ENCODE data around the gene PRKACA.

The PRKACA gene

DNA sequence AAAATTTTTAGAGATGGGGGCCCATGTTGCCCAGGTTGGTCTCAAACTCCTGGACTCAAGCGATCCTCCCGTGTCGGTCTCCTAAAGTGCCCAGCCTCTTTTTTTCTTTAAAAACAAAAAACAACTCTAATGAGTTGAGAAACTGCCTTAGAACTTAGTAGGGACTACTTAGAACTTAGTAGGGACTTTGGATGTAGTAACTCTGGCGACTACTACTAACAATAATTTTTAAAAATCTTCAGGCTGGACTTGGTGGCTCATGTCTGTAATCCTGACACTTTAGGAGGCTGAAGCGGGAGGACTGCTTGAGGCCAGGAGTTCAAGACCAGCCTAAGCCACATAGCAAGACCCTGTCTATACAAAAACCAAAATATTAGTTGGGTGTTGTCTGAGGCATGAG lies 31.5 kb downstream of the PRKACA start:
- ChIA-PET CTCF (no interaction called here), POLR2A (interaction anchor here (0.6 kb wide), 1 partner anchor 385 kb away, joined by 3 read pairs; no protein-coding TSS in a partner anchor)
- no peak overlapping the region for H3K4me3 ChIP-seq (ENCODE audit: low read depth, low read length)
- no peak overlapping the region for H3K27ac ChIP-seq (ENCODE audit: extremely low read depth, low read depth, low read length)
- TF ChIP-seq ZNF274 (IDR thresholded peaks at IDR 0.05; ENCODE audit: low read length) (no peak), ZNF274 (tag by site-specific recombination; IDR thresholded peaks at IDR 0.05; ENCODE audit: borderline replicate concordance) (no peak), ZNF366 (tag by site-specific recombination; conservative IDR thresholded peaks at IDR 0.05) (no peak), GLIS1 (tag by site-specific recombination; IDR thresholded peaks at IDR 0.05) (no peak)
- TF ChIP-seq, protein P1, sequence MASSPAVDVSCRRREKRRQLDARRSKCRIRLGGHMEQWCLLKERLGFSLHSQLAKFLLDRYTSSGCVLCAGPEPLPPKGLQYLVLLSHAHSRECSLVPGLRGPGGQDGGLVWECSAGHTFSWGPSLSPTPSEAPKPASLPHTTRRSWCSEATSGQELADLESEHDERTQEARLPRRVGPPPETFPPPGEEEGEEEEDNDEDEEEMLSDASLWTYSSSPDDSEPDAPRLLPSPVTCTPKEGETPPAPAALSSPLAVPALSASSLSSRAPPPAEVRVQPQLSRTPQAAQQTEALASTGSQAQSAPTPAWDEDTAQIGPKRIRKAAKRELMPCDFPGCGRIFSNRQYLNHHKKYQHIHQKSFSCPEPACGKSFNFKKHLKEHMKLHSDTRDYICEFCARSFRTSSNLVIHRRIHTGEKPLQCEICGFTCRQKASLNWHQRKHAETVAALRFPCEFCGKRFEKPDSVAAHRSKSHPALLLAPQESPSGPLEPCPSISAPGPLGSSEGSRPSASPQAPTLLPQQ (tag by site-specific recombination; IDR thresholded peaks at IDR 0.05) = no peak
- TF ChIP-seq, protein P2, sequence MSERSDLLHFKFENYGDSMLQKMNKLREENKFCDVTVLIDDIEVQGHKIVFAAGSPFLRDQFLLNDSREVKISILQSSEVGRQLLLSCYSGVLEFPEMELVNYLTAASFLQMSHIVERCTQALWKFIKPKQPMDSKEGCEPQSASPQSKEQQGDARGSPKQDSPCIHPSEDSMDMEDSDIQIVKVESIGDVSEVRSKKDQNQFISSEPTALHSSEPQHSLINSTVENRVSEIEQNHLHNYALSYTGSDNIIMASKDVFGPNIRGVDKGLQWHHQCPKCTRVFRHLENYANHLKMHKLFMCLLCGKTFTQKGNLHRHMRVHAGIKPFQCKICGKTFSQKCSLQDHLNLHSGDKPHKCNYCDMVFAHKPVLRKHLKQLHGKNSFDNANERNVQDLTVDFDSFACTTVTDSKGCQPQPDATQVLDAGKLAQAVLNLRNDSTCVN (tag by site-specific recombination; optimal IDR thresholded peaks at IDR 0.05) = no peak
- TF ChIP-seq, protein P3, sequence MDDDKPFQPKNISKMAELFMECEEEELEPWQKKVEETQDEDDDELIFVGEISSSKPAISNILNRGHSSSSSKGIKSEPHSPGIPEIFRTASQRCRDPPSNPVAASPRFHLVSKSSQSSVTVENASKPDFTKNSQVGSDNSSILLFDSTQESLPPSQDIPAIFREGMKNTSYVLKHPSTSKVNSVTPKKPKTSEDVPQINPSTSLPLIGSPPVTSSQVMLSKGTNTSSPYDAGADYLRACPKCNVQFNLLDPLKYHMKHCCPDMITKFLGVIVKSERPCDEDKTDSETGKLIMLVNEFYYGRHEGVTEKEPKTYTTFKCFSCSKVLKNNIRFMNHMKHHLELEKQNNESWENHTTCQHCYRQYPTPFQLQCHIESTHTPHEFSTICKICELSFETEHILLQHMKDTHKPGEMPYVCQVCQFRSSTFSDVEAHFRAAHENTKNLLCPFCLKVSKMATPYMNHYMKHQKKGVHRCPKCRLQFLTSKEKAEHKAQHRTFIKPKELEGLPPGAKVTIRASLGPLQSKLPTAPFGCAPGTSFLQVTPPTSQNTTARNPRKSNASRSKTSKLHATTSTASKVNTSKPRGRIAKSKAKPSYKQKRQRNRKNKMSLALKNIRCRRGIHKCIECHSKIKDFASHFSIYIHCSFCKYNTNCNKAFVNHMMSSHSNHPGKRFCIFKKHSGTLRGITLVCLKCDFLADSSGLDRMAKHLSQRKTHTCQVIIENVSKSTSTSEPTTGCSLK (tag by site-specific recombination; IDR thresholded peaks at IDR 0.05) = no peak
- TF ChIP-seq, protein P4, sequence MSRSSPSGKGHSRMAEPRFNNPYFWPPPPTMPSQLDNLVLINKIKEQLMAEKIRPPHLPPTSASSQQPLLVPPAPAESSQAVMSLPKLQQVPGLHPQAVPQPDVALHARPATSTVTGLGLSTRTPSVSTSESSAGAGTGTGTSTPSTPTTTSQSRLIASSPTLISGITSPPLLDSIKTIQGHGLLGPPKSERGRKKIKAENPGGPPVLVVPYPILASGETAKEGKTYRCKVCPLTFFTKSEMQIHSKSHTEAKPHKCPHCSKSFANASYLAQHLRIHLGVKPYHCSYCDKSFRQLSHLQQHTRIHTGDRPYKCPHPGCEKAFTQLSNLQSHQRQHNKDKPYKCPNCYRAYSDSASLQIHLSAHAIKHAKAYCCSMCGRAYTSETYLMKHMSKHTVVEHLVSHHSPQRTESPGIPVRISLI (tag by site-specific recombination; IDR thresholded peaks at IDR 0.05) = no peak
- TF ChIP-seq, protein P5, sequence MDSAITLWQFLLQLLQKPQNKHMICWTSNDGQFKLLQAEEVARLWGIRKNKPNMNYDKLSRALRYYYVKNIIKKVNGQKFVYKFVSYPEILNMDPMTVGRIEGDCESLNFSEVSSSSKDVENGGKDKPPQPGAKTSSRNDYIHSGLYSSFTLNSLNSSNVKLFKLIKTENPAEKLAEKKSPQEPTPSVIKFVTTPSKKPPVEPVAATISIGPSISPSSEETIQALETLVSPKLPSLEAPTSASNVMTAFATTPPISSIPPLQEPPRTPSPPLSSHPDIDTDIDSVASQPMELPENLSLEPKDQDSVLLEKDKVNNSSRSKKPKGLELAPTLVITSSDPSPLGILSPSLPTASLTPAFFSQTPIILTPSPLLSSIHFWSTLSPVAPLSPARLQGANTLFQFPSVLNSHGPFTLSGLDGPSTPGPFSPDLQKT (IDR thresholded peaks at IDR 0.05; ENCODE audit: borderline replicate concordance, low read depth, low read length) = no peak
- H3K4me1 ChIP-seq (ENCODE audit: control insufficient read depth, insufficient read depth, low read length) = no peaks in the 10 kb centered on the region
- H3K36me3 ChIP-seq (ENCODE audit: control insufficient read depth in 2 of 2, insufficient read depth in 1 of 2, low read length in 2 of 2) = peaks cover 4 to 14% of the 10 kb centered on the region in 2 experiments; a peak in 2 of 3 replicates
- no peaks in the 10 kb centered on the region for H3K9me3 ChIP-seq (ENCODE audit: control insufficient read depth, insufficient read depth, low read depth, low read length)

DNA sequence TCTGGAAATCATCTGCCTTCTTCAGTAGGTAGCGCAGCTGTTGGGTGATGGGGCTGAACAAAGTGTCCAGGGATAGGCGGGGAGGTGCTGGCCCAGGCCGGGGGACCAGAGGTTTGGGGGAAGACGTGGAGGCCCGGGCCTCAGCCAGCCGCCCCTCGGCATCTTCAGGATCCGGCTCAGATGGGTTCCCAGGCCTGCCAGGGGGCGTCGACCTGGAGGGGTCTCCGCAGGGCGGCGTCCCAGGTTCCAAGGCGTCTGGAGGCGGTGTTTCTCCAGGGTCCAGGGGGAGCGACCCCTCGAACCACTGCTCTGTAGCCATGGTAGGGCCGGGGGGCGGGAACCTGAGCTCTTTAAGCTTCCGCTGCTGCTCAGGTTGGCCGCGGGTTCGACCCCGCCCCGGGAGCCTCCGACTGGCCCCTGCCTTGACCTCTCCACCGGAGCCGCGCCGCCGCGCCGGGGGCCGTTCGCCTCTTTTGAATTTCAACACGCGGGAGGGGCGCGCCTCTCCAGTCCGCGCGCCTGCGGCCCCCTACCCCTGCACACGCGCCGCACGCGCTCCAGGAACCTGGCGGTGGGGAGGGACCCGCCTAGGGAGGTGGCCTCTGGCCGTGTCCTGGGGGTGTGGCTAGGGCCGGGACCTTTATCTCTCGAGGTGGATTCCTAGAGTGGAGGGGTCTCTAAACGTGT lies 32.1 kb downstream of the PRKACA start, which contains the start of gene C19orf67:
Gene C19orf67 (minus strand): TSS at position 475 of the 687 bp plus-strand sequence. CDS start 156 bp downstream, at position 319.
- no peaks in the 10 kb centered on the region; the same call in 1 of the 2 replicates for H3K4me1 ChIP-seq (ENCODE audit: control insufficient read depth, insufficient read depth, low read length)
- H3K4me3 ChIP-seq (ENCODE audit: low read depth, low read length) = no peak within 1 kb of the TSS
- no peak within 1 kb of the TSS for H3K27ac ChIP-seq (ENCODE audit: extremely low read depth, low read depth, low read length)
- H3K36me3 ChIP-seq (ENCODE audit: control insufficient read depth in 2 of 2, insufficient read depth in 1 of 2, low read length in 2 of 2) = peaks cover 4 to 14% of the 10 kb centered on the region in 2 experiments; a peak in 2 of 3 replicates
- POLR2A ChIA-PET = interaction anchor here (0.6 kb wide), 1 partner anchor 386 kb away, joined by 3 read pairs; no protein-coding TSS in a partner anchor
- CTCF ChIA-PET = interaction anchor here (0.7 to 1.6 kb wide), 3 partner anchors 10 to 456 kb away, joined by 3 to 4 read pairs (median 3); no protein-coding TSS in a partner anchor
- H3K9me3 ChIP-seq (ENCODE audit: control insufficient read depth, insufficient read depth, low read depth, low read length) = no peaks in the 10 kb centered on the region
- TF ChIP-seq ZNF221 (tag by site-specific recombination; IDR thresholded peaks at IDR 0.05; ENCODE audit: borderline replicate concordance) (no peak), ZNF132 (tag by site-specific recombination; IDR thresholded peaks at IDR 0.05; ENCODE audit: borderline replicate concordance) (no peak), SETDB1 (IDR thresholded peaks at IDR 0.05; ENCODE audit: insufficient read length, low read length) (no peak), ZNF2 (tag by site-specific recombination; IDR thresholded peaks at IDR 0.05) (no peak), ZNF140 (tag by site-specific recombination; IDR thresholded peaks at IDR 0.05) (no peak), ZNF423 (tag by site-specific recombination; IDR thresholded peaks at IDR 0.05) (no peak), ZNF76 (tag by site-specific recombination; IDR thresholded peaks at IDR 0.05; ENCODE audit: borderline replicate concordance, low read depth) (no peak), ZNF19 (tag by site-specific recombination; IDR thresholded peaks at IDR 0.05; ENCODE audit: low read depth) (no peak), ZNF133 (tag by site-specific recombination; IDR thresholded peaks at IDR 0.05) (no peak), ZXDB (tag by site-specific recombination; IDR thresholded peaks at IDR 0.05) (no peak), GLIS1 (tag by site-specific recombination; IDR thresholded peaks at IDR 0.05) (no peak), ZBTB48 (tag by site-specific recombination; IDR thresholded peaks at IDR 0.05) (no peak), YY1 (tag by site-specific recombination; IDR thresholded peaks at IDR 0.05) (no peak), OVOL3 (tag by site-specific recombination; IDR thresholded peaks at IDR 0.05) (no peak), ZBTB20 (tag by site-specific recombination; IDR thresholded peaks at IDR 0.05) (no peak), ZNF426 (tag by site-specific recombination; IDR thresholded peaks at IDR 0.05) (no peak), EGR2 (tag by site-specific recombination; IDR thresholded peaks at IDR 0.05; ENCODE audit: low read depth) (no peak), TRIM28 (IDR thresholded peaks at IDR 0.05; ENCODE audit: borderline replicate concordance, low read length) (no peak), ZNF707 (tag by site-specific recombination; IDR thresholded peaks at IDR 0.05) (no peak), ZBTB17 (tag by site-specific recombination; IDR thresholded peaks at IDR 0.05) (no peak)

Measured in HEK293 (cell line).